ENCODE results near the gene OR56A5. TPM values are rescaled to one million over a fixed set of nuclear protein-coding genes. Genes with fewer than 3 reads are reported as not detected.

The OR56A5 gene, protein sequence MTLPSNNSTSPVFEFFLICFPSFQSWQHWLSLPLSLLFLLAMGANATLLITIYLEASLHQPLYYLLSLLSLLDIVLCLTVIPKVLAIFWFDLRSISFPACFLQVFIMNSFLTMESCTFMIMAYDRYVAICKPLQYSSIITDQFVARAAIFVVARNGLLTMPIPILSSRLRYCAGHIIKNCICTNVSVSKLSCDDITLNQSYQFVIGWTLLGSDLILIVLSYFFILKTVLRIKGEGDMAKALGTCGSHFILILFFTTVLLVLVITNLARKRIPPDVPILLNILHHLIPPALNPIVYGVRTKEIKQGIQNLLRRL
- total RNA-seq (2014; rRNA removed; shearing (Covaris generic)) = not detected in 2 replicates
- not detected in 2 replicates for polyA plus RNA-seq (2016; fragmentation: Nextera tagmentation; extraction: Ambion mirVana)

DNA sequence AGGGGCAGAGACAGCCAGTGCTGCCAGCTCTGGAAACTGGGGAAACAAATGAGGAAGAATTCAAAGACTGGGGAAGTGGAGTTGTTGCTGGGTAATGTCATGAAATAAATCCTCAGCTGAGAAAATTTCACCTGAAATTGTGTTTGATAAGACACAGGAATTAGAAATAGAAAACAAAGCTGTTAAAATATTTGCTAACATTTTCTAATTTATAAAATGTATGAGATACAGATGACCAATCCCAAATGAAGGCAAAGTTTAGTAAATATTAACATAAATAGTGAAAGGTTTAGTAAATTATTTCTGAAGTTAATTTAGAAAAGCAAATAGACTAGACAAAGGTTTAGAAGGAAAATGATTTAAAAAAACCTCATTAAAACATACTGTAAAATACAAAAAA lies at the start of gene OR56A5:
Gene OR56A5 (minus strand): TSS at position 101 of the 400 bp plus-strand sequence. CDS start 0 bp downstream, at position 101.
- no peaks in the 10 kb centered on the region for H3K4me1 ChIP-seq (ENCODE audit: insufficient read depth)
- no peaks in the 10 kb centered on the region for H3K9me3 ChIP-seq (ENCODE audit: low read depth)
- no peak for DNase-seq
- no peak within 1 kb of the TSS for H2AFZ ChIP-seq
- H3K36me3 ChIP-seq (ENCODE audit: low read depth) = no peaks in the 10 kb centered on the region
- TF ChIP-seq EZH2 (IDR thresholded peaks at IDR 0.05; ENCODE audit: insufficient read depth, poor library complexity, severe bottlenecking) (no peak), EZH2phosphoT487 (IDR thresholded peaks at IDR 0.05; ENCODE audit: insufficient read depth, low read depth) (no peak)
- no peaks in the 10 kb centered on the region for H4K20me1 ChIP-seq (ENCODE audit: insufficient read depth)
- H3K9me2 ChIP-seq (ENCODE audit: insufficient read depth) = no peaks in the 10 kb centered on the region
- no peak within 1 kb of the TSS for H3K27ac ChIP-seq
- in situ Hi-C loops (cut with MboI) = no loop called here
- no peaks in the 10 kb centered on the region for H3K27me3 ChIP-seq (replicated peaks; ENCODE audit: insufficient read depth)
- no peak within 1 kb of the TSS for H3K4me2 ChIP-seq (ENCODE audit: unreplicated experiment)
- no peak within 1 kb of the TSS for H3K4me3 ChIP-seq
- no peaks in the 10 kb centered on the region for H3K79me2 ChIP-seq (ENCODE audit: insufficient read depth)
- no peaks in the 10 kb centered on the region for H3F3A ChIP-seq (ENCODE audit: insufficient read depth)
- no peak within 1 kb of the TSS for H3K9ac ChIP-seq

DNA sequence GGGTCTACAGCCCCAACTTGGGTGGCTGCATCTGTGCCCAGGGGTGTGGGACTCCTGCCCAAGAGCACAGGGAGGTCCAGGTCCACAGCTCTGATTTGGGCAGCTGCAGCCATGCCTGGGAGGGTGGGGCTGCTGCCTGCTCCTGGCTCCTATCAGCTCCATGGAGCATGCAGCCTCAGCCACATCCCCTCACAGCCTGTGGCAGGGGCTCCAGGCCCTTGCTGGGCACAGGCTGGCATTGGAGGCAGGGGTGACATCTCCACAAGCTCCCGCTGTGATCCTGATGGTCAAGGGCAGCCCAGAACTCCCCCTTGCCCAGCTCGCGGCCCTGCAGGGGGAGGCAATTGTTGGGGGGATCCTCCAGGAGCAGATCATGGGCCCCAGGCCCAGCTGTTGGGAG lies 44.7 kb upstream of the OR56A5 start:
- WGBS, 2 experiments (ENCODE audit: low coverage in 1 of 2, low lambda C conversion rate in 2 of 2, missing lambda C conversion rate in 2 of 2) = 38 to 53% methylated on average over 3 of the region's 3 CpGs
- no peaks in the 10 kb centered on the region for H3K9me3 ChIP-seq (ENCODE audit: low read depth)
- H3K9me2 ChIP-seq (ENCODE audit: insufficient read depth) = no peaks in the 10 kb centered on the region
- no peak for DNase-seq
- no peak overlapping the region for H3K4me2 ChIP-seq (ENCODE audit: unreplicated experiment)
- H4K20me1 ChIP-seq (ENCODE audit: insufficient read depth) = no peaks in the 10 kb centered on the region
- H3K79me2 ChIP-seq (ENCODE audit: insufficient read depth) = no peaks in the 10 kb centered on the region
- H3K4me1 ChIP-seq (ENCODE audit: insufficient read depth) = no peaks in the 10 kb centered on the region
- no peaks in the 10 kb centered on the region for H3F3A ChIP-seq (ENCODE audit: insufficient read depth)
- no peak overlapping the region for H3K4me3 ChIP-seq
- no peaks in the 10 kb centered on the region for H3K36me3 ChIP-seq (ENCODE audit: low read depth)
- in situ Hi-C loops (cut with MboI) = no loop called here
- H3K27ac ChIP-seq = no peak overlapping the region
- no peaks in the 10 kb centered on the region; the same call in 1 of the 2 replicates for H3K27me3 ChIP-seq (replicated peaks; ENCODE audit: insufficient read depth)
- no peak overlapping the region for H2AFZ ChIP-seq
- H3K9ac ChIP-seq = no peak overlapping the region
- no peak for TF ChIP-seq EZH2 (IDR thresholded peaks at IDR 0.05; ENCODE audit: insufficient read depth, poor library complexity, severe bottlenecking)
- TF ChIP-seq EZH2phosphoT487 (IDR thresholded peaks at IDR 0.05; ENCODE audit: insufficient read depth, low read depth) = no peak

DNA sequence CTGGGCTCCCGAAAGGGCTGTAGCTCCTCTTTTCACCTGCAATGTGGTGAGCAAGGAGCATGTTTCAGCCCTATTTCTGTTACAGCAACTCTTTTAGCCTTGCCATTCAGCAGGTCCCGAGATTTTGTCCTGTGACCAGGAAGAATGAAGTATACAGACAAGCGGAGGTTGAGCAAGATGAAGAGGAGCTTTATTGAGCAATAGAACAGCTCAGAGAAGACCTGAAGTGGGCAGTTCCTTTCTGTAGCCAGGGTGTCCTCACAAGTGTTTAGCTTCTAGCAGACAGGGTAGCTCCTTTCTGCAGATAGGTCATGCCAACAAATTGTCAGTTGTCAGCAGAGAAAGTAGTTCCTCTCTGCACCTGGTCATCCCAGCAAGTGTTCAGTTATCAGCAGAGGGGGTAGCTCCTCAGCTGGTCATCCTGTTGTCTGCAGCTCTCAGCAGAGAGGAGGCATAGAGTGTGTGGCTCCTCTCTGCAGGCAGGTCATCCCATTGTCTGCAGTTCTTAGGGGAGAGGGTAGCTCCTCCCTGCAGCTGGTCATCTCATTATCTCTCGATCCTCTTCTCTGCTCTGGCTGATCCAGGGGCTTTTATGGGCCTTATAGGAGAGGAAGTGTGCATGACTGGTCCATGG lies 43.9 kb upstream of the OR56A5 start:
- in situ Hi-C loops (cut with MboI) = no loop called here
- Histone ChIP-seq H3K36me3 (ENCODE audit: low read depth) (no peaks in the 10 kb centered on the region), H3K9ac (no peak overlapping the region), H3K9me2 (ENCODE audit: insufficient read depth) (no peaks in the 10 kb centered on the region), H3K4me3 (no peak overlapping the region), H3K79me2 (ENCODE audit: insufficient read depth) (no peaks in the 10 kb centered on the region), H3K27ac (no peak overlapping the region), H4K20me1 (ENCODE audit: insufficient read depth) (no peaks in the 10 kb centered on the region), H3K4me2 (ENCODE audit: unreplicated experiment) (no peak overlapping the region), H3K9me3 (ENCODE audit: low read depth) (no peaks in the 10 kb centered on the region), H3K27me3 (replicated peaks; ENCODE audit: insufficient read depth) (no peaks in the 10 kb centered on the region; the same call in 1 of the 2 replicates), H3F3A (ENCODE audit: insufficient read depth) (no peaks in the 10 kb centered on the region), H2AFZ (no peak overlapping the region), H3K4me1 (ENCODE audit: insufficient read depth) (no peaks in the 10 kb centered on the region)
- WGBS, 2 experiments (ENCODE audit: low coverage in 1 of 2, low lambda C conversion rate in 2 of 2, missing lambda C conversion rate in 2 of 2) = 35 to 40% methylated on average over 4 of the region's 4 CpGs
- TF ChIP-seq EZH2phosphoT487 (IDR thresholded peaks at IDR 0.05; ENCODE audit: insufficient read depth, low read depth) (no peak), EZH2 (IDR thresholded peaks at IDR 0.05; ENCODE audit: insufficient read depth, poor library complexity, severe bottlenecking) (no peak)
- DNase-seq = no peak

DNA sequence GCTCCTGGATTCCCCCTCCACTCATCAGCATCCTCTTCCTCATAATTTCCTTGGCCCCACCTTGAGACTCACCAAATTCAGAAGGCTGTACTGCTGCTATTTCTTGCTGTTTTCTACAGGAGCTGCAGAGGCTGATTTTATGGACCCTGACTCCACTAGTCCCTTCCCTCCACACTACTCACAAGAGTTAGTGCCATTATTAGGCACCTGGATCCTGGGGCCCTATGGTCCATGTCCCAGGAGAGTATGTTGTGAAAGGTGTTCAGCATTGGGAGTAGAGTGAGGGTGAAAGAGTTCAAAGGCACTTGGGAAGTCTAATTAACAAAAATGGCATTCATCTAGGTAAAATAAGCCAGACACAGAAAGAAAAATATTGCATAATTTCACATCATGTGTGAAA lies 38.6 kb upstream of the OR56A5 start, which contains the start of gene OR56A4:
Gene OR56A4 (minus strand): TSS at position 101 of the 400 bp plus-strand sequence. CDS start 3,954 bp downstream, outside the sequence.
- Histone ChIP-seq H3F3A (ENCODE audit: insufficient read depth) (no peaks in the 10 kb centered on the region), H3K9me2 (ENCODE audit: insufficient read depth) (no peaks in the 10 kb centered on the region), H3K4me2 (ENCODE audit: unreplicated experiment) (no peak within 1 kb of the TSS), H2AFZ (no peak within 1 kb of the TSS), H3K9ac (no peak within 1 kb of the TSS), H3K79me2 (ENCODE audit: insufficient read depth) (no peaks in the 10 kb centered on the region), H3K9me3 (ENCODE audit: low read depth) (no peaks in the 10 kb centered on the region), H3K36me3 (ENCODE audit: low read depth) (no peaks in the 10 kb centered on the region), H4K20me1 (ENCODE audit: insufficient read depth) (no peaks in the 10 kb centered on the region), H3K27me3 (replicated peaks; ENCODE audit: insufficient read depth) (no peaks in the 10 kb centered on the region; the same call in 1 of the 2 replicates), H3K4me1 (ENCODE audit: insufficient read depth) (no peaks in the 10 kb centered on the region), H3K4me3 (no peak within 1 kb of the TSS), H3K27ac (no peak within 1 kb of the TSS)
- DNase-seq = no peak
- in situ Hi-C loops (cut with MboI) = no loop called here
- no peak for TF ChIP-seq EZH2 (IDR thresholded peaks at IDR 0.05; ENCODE audit: insufficient read depth, poor library complexity, severe bottlenecking)
- TF ChIP-seq EZH2phosphoT487 (IDR thresholded peaks at IDR 0.05; ENCODE audit: insufficient read depth, low read depth) = no peak
